Ovary (tissue), 9 donors: ENCODE results near the gene MAGI1. TPM values are rescaled to one million over a fixed set of nuclear protein-coding genes. Genes with fewer than 3 reads are reported as not detected.

Experiments
- DNase-seq, 5 donors: peaks; one replicate each; pipeline ENCODE4 v3.0.0-alpha.2; 2019 to 2020
- H3K27ac ChIP-seq, 2 donors: fragments of 200-600 bp; one replicate each; pipeline versions ENCODE4 v1.5.1 to v1.8.0; 2019 to 2022
- H3K27me3 ChIP-seq: fragments of 200-600 bp; one replicate; pipeline ENCODE4 v1.8.0; 2022
- H3K36me3 ChIP-seq: fragments of 200-600 bp; sonication (generic); one replicate; pipeline ENCODE4 v1.5.1; 2019
- H3K4me1 ChIP-seq: one replicate; pipeline ENCODE4 v1.8.1; 2013; ENCODE audit warnings: mild to moderate bottlenecking, moderate library complexity; ENCODE audit not compliant: insufficient read depth
- H3K4me3 ChIP-seq: fragments of 200-600 bp; sonication (generic); one replicate; pipeline ENCODE4 v1.5.1; 2017
- H3K9me3 ChIP-seq, 2 donors: fragments of 200-600 bp in 1 of 2; sonication (generic) in 1 of 2; one replicate each; pipeline versions ENCODE4 v1.5.1 to v1.8.1; 2013 to 2019; ENCODE audit warnings: mild to moderate bottlenecking in 1 of 2, moderate library complexity in 1 of 2
- EP300 ChIP-seq: sonication (generic); formaldehyde crosslinking; IDR thresholded peaks from one replicate; pipeline ENCODE4 v1.6.1; 2017; ENCODE audit warnings: antibody characterized with exemption
- POLR2A ChIP-seq: fragments of 450-650 bp; IDR thresholded peaks from one replicate; pipeline ENCODE4 v1.6.1; 2017; ENCODE audit warnings: antibody characterized with exemption, mild to moderate bottlenecking, moderate library complexity
- WGBS, 3 donors: extraction: QIAGEN DNeasy Blood & Tissue Kit in 1 of 3; methylation state at CpG; one replicate each; pipeline versions ENCODE4 v1.1.5 to v1.1.7; 2013 to 2017; 5-methylcytosine and 5-hydroxymethylcytosine counted together
- intact Hi-C, 4 donors: fragments of 100-400 bp; cut with DNase I; formaldehyde crosslinking; loops; one replicate each; pipeline versions ENCODE4 v1.11.0 to v1.15.1; 2022 to 2023
- polyA plus RNA-seq, 2 donors: library from polyadenylated mRNA; stranded (reverse); fragments of 200-250 nt in 1 of 2; fragments of 350-450 nt in 1 of 2; fragmentation: Illumina TruSeq in 1 of 2; extraction: RNeasy Lipid Tissue Mini Kit (QIAGEN cat#74804) in 1 of 2; gene quantifications; one replicate each; pipeline ENCODE4 v1.2.3, GENCODE V29; 2013 to 2014
- total RNA-seq, 7 donors: library from RNA; depleted of rRNA in 2 of 7; stranded (reverse); fragments of >200 nt in 2 of 7; fragmentation: NEBNext Ultra II Directional in 3 of 7; extraction: Animal tissue kit (Norgen Biotek cat#: 25700) in 3 of 7; gene quantifications; one replicate each; pipeline versions ENCODE4 v1.1.0 to v1.2.4, GENCODE V29; 2016 to 2023
- TF ChIP-seq, protein P1 (sequence below), 3 donors: fragments of 450-650 bp in 2 of 3; fragments of 200-600 bp in 1 of 3; IDR thresholded peaks; one replicate each; pipeline versions ENCODE4 v1.5.1 to v1.8.0; 2016 to 2022; ENCODE audit warnings: antibody characterized with exemption in 3 of 3, mild to moderate bottlenecking in 1 of 3
- donor health status: DM: no; HTN: no; CAD: no; lungs with moderate emphysema.
- donor health status: DM: no; HTN: no; CAD: no.
- donor health status: Bipolar disorder and iron deficiency.
- donor health status: DM: yes; HTN: yes; CAD: no.
- donor health status: DM: no; HTN: no; CAD: no.
- donor health status: DM: yes; HTN: yes; CAD: no.

MAGI1 gene
- total and polyA plus RNA-seq, 9 donors = 5.5 to 35.7 (median 8.7) TPM

DNA sequence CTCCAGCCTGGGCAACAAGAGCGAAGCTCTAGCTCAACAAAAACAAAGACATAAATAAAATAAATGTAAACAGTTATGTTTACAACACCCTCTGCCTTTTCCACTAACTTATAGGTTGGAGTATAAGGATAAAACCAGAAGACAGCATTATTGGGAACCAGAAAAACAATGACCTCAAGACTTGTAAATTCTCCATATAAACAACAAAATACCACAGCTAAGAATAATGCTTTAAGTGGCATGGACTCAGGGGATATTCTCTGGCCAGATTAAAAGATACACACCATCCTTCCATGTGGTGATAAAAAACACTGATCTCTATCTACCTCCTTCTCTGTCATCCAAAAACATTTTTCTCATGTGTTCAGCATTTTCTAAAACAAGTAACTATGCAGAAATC lies 500.6 kb downstream of the MAGI1 start:
- Histone ChIP-seq H3K27ac (no peak overlapping the region), H3K9me3 (no peaks in the 10 kb centered on the region), H3K4me3 (no peak overlapping the region), H3K36me3 (no peaks in the 10 kb centered on the region), H3K27me3 (no peaks in the 10 kb centered on the region), H3K4me1 (no peaks in the 10 kb centered on the region)
- intact Hi-C loops = no loop called here
- 93 to 98% (median 97%) methylated on average over 1 of the region's 1 CpG for WGBS, 3 donors
- no peak for DNase-seq
- TF ChIP-seq, protein P1, sequence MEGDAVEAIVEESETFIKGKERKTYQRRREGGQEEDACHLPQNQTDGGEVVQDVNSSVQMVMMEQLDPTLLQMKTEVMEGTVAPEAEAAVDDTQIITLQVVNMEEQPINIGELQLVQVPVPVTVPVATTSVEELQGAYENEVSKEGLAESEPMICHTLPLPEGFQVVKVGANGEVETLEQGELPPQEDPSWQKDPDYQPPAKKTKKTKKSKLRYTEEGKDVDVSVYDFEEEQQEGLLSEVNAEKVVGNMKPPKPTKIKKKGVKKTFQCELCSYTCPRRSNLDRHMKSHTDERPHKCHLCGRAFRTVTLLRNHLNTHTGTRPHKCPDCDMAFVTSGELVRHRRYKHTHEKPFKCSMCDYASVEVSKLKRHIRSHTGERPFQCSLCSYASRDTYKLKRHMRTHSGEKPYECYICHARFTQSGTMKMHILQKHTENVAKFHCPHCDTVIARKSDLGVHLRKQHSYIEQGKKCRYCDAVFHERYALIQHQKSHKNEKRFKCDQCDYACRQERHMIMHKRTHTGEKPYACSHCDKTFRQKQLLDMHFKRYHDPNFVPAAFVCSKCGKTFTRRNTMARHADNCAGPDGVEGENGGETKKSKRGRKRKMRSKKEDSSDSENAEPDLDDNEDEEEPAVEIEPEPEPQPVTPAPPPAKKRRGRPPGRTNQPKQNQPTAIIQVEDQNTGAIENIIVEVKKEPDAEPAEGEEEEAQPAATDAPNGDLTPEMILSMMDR (IDR thresholded peaks at IDR 0.05) = no peak
- TF ChIP-seq EP300 = no peak
- TF ChIP-seq POLR2A = no peak

GRCh38 chr3:65537109-65537508 lies 501.6 kb downstream of the MAGI1 start:
- DNase-seq = no peak
- no peaks in the 10 kb centered on the region for H3K4me1 ChIP-seq
- H3K36me3 ChIP-seq = no peaks in the 10 kb centered on the region
- intact Hi-C loops = no loop called here
- no peak overlapping the region for H3K4me3 ChIP-seq
- no peak overlapping the region for H3K27ac ChIP-seq
- 90 to 97% (median 93%) methylated on average over 3 of the region's 3 CpGs for WGBS, 3 donors
- H3K9me3 ChIP-seq = no peaks in the 10 kb centered on the region
- no peaks in the 10 kb centered on the region for H3K27me3 ChIP-seq
- no peak for TF ChIP-seq POLR2A
- TF ChIP-seq EP300 = no peak

DNA sequence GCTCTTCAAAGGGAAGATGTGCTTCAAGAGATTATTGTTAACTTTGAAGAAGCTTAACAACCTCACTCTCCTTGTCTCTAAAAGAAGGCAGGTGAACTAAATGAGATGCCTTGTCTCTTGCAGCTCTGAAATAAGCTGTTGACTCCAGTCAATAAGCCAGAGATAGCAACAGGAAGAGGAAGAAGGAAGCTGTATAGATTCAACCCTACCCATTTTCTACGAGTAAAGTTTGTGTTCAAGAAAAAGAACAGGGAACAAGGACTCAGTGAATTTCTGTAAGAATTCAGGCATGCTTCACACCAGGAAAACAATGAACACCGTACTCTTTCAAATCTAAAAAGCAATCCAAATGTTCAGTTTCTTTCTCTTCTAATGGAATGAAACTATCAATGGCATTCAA lies 503.5 kb downstream of the MAGI1 start:
- H3K4me3 ChIP-seq = no peak overlapping the region
- 86 to 87% (median 87%) methylated on average over 2 of the region's 2 CpGs for WGBS, 3 donors
- H3K9me3 ChIP-seq = no peaks in the 10 kb centered on the region
- H3K36me3 ChIP-seq = no peaks in the 10 kb centered on the region
- no peaks in the 10 kb centered on the region for H3K4me1 ChIP-seq
- intact Hi-C loops = no loop called here
- no peak overlapping the region for H3K27ac ChIP-seq
- DNase-seq = no peak
- no peaks in the 10 kb centered on the region for H3K27me3 ChIP-seq
- TF ChIP-seq, protein P1 (IDR thresholded peaks at IDR 0.05) = no peak
- no peak for TF ChIP-seq EP300
- no peak for TF ChIP-seq POLR2A

GRCh38 chr3:65534805-65535204 lies 503.9 kb downstream of the MAGI1 start:
- Histone ChIP-seq H3K36me3 (no peaks in the 10 kb centered on the region), H3K9me3 (no peaks in the 10 kb centered on the region), H3K27ac (no peak overlapping the region), H3K27me3 (no peaks in the 10 kb centered on the region), H3K4me3 (no peak overlapping the region), H3K4me1 (no peaks in the 10 kb centered on the region)
- TF ChIP-seq, protein P1 (IDR thresholded peaks at IDR 0.05) = no peak
- TF ChIP-seq EP300 (no peak), POLR2A (no peak)
- WGBS, 3 donors = 74 to 88% (median 80%) methylated on average over 3 of the region's 3 CpGs
- intact Hi-C loops = no loop called here
- DNase-seq = no peak

DNA sequence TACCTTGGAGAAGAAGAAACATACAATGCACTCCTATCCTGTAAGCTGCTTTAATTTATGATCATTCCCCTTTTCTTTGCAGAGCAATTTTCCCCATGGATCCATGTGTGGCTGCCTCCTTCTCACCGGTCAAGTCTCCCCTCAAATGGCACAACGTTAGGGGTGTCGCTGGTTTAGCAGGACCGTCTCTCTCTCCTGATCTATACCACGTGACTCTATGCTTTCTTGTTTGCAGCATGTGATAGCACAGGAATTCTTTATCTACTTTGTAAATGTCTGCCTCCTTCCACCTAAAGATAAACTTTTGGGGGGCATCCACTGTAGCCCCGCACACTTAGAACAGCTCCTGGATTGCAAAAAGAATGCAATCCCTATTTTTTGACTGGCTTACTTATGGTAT lies 506.0 kb downstream of the MAGI1 start:
- DNase-seq = no peak
- H3K36me3 ChIP-seq = no peaks in the 10 kb centered on the region
- no peaks in the 10 kb centered on the region for H3K9me3 ChIP-seq
- no peak overlapping the region for H3K4me3 ChIP-seq
- no peak overlapping the region for H3K27ac ChIP-seq
- intact Hi-C loops = no loop called here
- 92 to 95% (median 92%) methylated on average over 6 of the region's 6 CpGs for WGBS, 3 donors
- H3K27me3 ChIP-seq = no peaks in the 10 kb centered on the region
- TF ChIP-seq, protein P1 (IDR thresholded peaks at IDR 0.05) = no peak
- TF ChIP-seq POLR2A (no peak), EP300 (no peak)
- H3K4me1 ChIP-seq = no peaks in the 10 kb centered on the region
